NT2/D1 (cell line): ENCODE results near the gene NF1.

Source experiments
- SUZ12 ChIP-seq: IDR thresholded peaks from 2 replicates; pipeline ENCODE4 v1.6.1; 2011; ENCODE audit not compliant: insufficient read length, insufficient read depth; ENCODE audit errors: extremely low read depth
- YY1 ChIP-seq: IDR thresholded peaks from 2 replicates; pipeline ENCODE4 v1.6.1; 2011; ENCODE audit not compliant: insufficient read length, insufficient read depth
- ZNF274 ChIP-seq: IDR thresholded peaks from 2 replicates; pipeline ENCODE4 v1.6.1; 2011; ENCODE audit warnings: mild to moderate bottlenecking, low read depth, low read length

- no peak for TF ChIP-seq YY1
- no peak for TF ChIP-seq ZNF274
- no peak for TF ChIP-seq SUZ12
These were observed 298.3 kb downstream of the NF1 start for GRCh38 chr17:31392856-31393748.
